Brain pericyte (primary cell): ENCODE results near the gene TAS1R2.
"Not testable (repeated sequence)": the region's sequence is repeated elsewhere in the genome, so short reads cannot be mapped to it uniquely, and the experiment has no call there.

Experiments used
- DNase-seq: peaks from one replicate; pipeline ENCODE4 v3.0.0-alpha.2; 2012; ENCODE audit warnings: low read depth, low spot score

Gene TAS1R2

GRCh38 chr1:18884419-18884717 is 24.9 kb upstream of the TAS1R2 start:
- no peak for DNase-seq

- DNase-seq, result no peak
Observed at GRCh38 chr1:18883636-18884418, 24.4 kb upstream of the TAS1R2 start.

GRCh38 chr1:18883079-18883478 is 23.6 kb upstream of the TAS1R2 start:
- DNase-seq, result no peak

- DNase-seq, result no peak
Observed at GRCh38 chr1:18882486-18882885, 23.0 kb upstream of the TAS1R2 start.

GRCh38 chr1:18881642-18882431 is 22.4 kb upstream of the TAS1R2 start:
- DNase-seq, result no peak

GRCh38 chr1:18881164-18881563 is 21.7 kb upstream of the TAS1R2 start:
- DNase-seq, result no peak

- DNase-seq, result no peak
Observed at GRCh38 chr1:18880585-18880984, 21.1 kb upstream of the TAS1R2 start.

GRCh38 chr1:18879791-18880309 is 20.4 kb upstream of the TAS1R2 start:
- no peak for DNase-seq

GRCh38 chr1:18879215-18879790 is 19.8 kb upstream of the TAS1R2 start:
- no peak for DNase-seq

GRCh38 chr1:18878538-18879214 is 19.2 kb upstream of the TAS1R2 start:
- DNase-seq, result no peak

GRCh38 chr1:18877282-18877681 is 17.8 kb upstream of the TAS1R2 start:
- DNase-seq, result no peak

- DNase-seq, result no peak
Observed at GRCh38 chr1:18876210-18876609, 16.8 kb upstream of the TAS1R2 start.

- DNase-seq, result no peak
Observed at GRCh38 chr1:18875796-18876128, 16.3 kb upstream of the TAS1R2 start.

GRCh38 chr1:18875107-18875795 is 15.8 kb upstream of the TAS1R2 start:
- peak; percentile 41 for DNase-seq

- no peak for DNase-seq
Observed at GRCh38 chr1:18874600-18874999, 15.1 kb upstream of the TAS1R2 start.

- DNase-seq, result no peak
Observed at GRCh38 chr1:18874036-18874435, 14.6 kb upstream of the TAS1R2 start.

- no peak for DNase-seq
Observed at GRCh38 chr1:18872071-18872611, 12.7 kb upstream of the TAS1R2 start.

- no peak for DNase-seq
Observed at GRCh38 chr1:18871401-18872070, 12.1 kb upstream of the TAS1R2 start.

- DNase-seq, result no peak
Observed at GRCh38 chr1:18870957-18871356, 11.5 kb upstream of the TAS1R2 start.

- DNase-seq, result not testable (repeated sequence)
Observed at GRCh38 chr1:18870595-18870865, 11.1 kb upstream of the TAS1R2 start.
